ENCODE measurements around the gene TRIM10. TPM values are rescaled to one million over a fixed set of nuclear protein-coding genes. Genes with fewer than 3 reads are reported as not detected.

TRIM10 gene
- total and polyA plus RNA-seq, 2 donors = 0.16 to 0.57 TPM

- WGBS = 58% methylated on average over 27 of the region's 27 CpGs
- no peaks in the 10 kb centered on the region for H3K36me3 ChIP-seq (ENCODE audit: control insufficient read depth in 2 of 2, insufficient read depth in 2 of 2, low read length in 1 of 2)
- H3K9me3 ChIP-seq (ENCODE audit: control insufficient read depth in 2 of 2, insufficient read depth in 1 of 2, low read length in 1 of 2) = no peaks in the 10 kb centered on the region
- no peaks in the 10 kb centered on the region for H3K4me1 ChIP-seq (ENCODE audit: control insufficient read depth in 2 of 2, insufficient read depth in 2 of 2, low read length in 2 of 2)
- DNase-seq (ENCODE audit: low read depth in 6 of 9, low spot score in 9 of 9) = no peak
- peaks cover 12 to 75% of the 10 kb centered on the region in 2 donors for H3K27me3 ChIP-seq (ENCODE audit: control insufficient read depth in 2 of 2, insufficient read depth in 1 of 2, low read length in 1 of 2)
- no peak overlapping the region for H3K27ac ChIP-seq (ENCODE audit: low read depth in 1 of 2, low read length in 1 of 2)
- H3K4me3 ChIP-seq (ENCODE audit: low read length in 2 of 2) = no peak overlapping the region
Measured at GRCh38 chr6:30111266-30111856, 49.6 kb downstream of the TRIM10 start.

- peaks cover 33 to 92% of the 10 kb centered on the region in 2 donors for H3K27me3 ChIP-seq (ENCODE audit: control insufficient read depth in 2 of 2, insufficient read depth in 1 of 2, low read length in 1 of 2)
- peaks cover 0 to 6% of the 10 kb centered on the region in 2 donors for H3K9me3 ChIP-seq (ENCODE audit: control insufficient read depth in 2 of 2, insufficient read depth in 1 of 2, low read length in 1 of 2)
- H3K36me3 ChIP-seq (ENCODE audit: control insufficient read depth in 2 of 2, insufficient read depth in 2 of 2, low read length in 1 of 2) = no peaks in the 10 kb centered on the region
- H3K4me3 ChIP-seq (ENCODE audit: low read length in 2 of 2) = no peak overlapping the region
- DNase-seq (ENCODE audit: low read depth in 6 of 9, low spot score in 9 of 9) = no peak
- no peak overlapping the region for H3K27ac ChIP-seq (ENCODE audit: low read depth in 1 of 2, low read length in 1 of 2)
- WGBS = 87% methylated on average over 2 of the region's 2 CpGs
- H3K4me1 ChIP-seq (ENCODE audit: control insufficient read depth in 2 of 2, insufficient read depth in 2 of 2, low read length in 2 of 2) = peaks cover 18 to 35% of the 10 kb centered on the region in 2 donors
Measured at GRCh38 chr6:30104661-30105060, 56.4 kb downstream of the TRIM10 start.

- peak overlapping the region; percentile 35 to 46 for H3K4me3 ChIP-seq (ENCODE audit: low read length in 2 of 2)
- 52% methylated on average over 3 of the region's 3 CpGs for WGBS
- H3K4me1 ChIP-seq (ENCODE audit: control insufficient read depth in 2 of 2, insufficient read depth in 2 of 2, low read length in 2 of 2) = peaks cover 18 to 35% of the 10 kb centered on the region in 2 donors
- peaks cover 0 to 6% of the 10 kb centered on the region in 2 donors for H3K9me3 ChIP-seq (ENCODE audit: control insufficient read depth in 2 of 2, insufficient read depth in 1 of 2, low read length in 1 of 2)
- H3K36me3 ChIP-seq (ENCODE audit: control insufficient read depth in 2 of 2, insufficient read depth in 2 of 2, low read length in 1 of 2) = no peaks in the 10 kb centered on the region
- H3K27me3 ChIP-seq (ENCODE audit: control insufficient read depth in 2 of 2, insufficient read depth in 1 of 2, low read length in 1 of 2) = peaks cover 37 to 92% of the 10 kb centered on the region in 2 donors
- no peak overlapping the region for H3K27ac ChIP-seq (ENCODE audit: low read depth in 1 of 2, low read length in 1 of 2)
- DNase-seq (ENCODE audit: low read depth in 6 of 9, low spot score in 9 of 9) = no peak
Measured at GRCh38 chr6:30103872-30104179, 57.2 kb downstream of the TRIM10 start.

- 2% methylated on average over 36 of the region's 36 CpGs for WGBS
- Histone ChIP-seq H3K36me3 (ENCODE audit: control insufficient read depth in 2 of 2, insufficient read depth in 2 of 2, low read length in 1 of 2) (no peaks in the 10 kb centered on the region), H3K27ac (ENCODE audit: low read depth in 1 of 2, low read length in 1 of 2) (no peak overlapping the region), H3K9me3 (ENCODE audit: control insufficient read depth in 2 of 2, insufficient read depth in 1 of 2, low read length in 1 of 2) (peaks cover 0 to 6% of the 10 kb centered on the region in 2 donors), H3K4me3 (ENCODE audit: low read length in 2 of 2) (peak overlapping the region; percentile 35 to 46), H3K4me1 (ENCODE audit: control insufficient read depth in 2 of 2, insufficient read depth in 2 of 2, low read length in 2 of 2) (peaks cover 18 to 41% of the 10 kb centered on the region in 2 donors), H3K27me3 (ENCODE audit: control insufficient read depth in 2 of 2, insufficient read depth in 1 of 2, low read length in 1 of 2) (peaks cover 41 to 93% of the 10 kb centered on the region in 2 donors)
- peak; percentile 64 to 95 (median 82) for DNase-seq (ENCODE audit: low read depth in 6 of 9, low spot score in 9 of 9)
Measured at GRCh38 chr6:30102970-30103871, 57.8 kb downstream of the TRIM10 start.

- Histone ChIP-seq H3K36me3 (ENCODE audit: control insufficient read depth in 2 of 2, insufficient read depth in 2 of 2, low read length in 1 of 2) (no peaks in the 10 kb centered on the region), H3K9me3 (ENCODE audit: control insufficient read depth in 2 of 2, insufficient read depth in 1 of 2, low read length in 1 of 2) (peaks cover 0 to 6% of the 10 kb centered on the region in 2 donors), H3K27me3 (ENCODE audit: control insufficient read depth in 2 of 2, insufficient read depth in 1 of 2, low read length in 1 of 2) (peaks cover 41 to 94% of the 10 kb centered on the region in 2 donors), H3K4me3 (ENCODE audit: low read length in 2 of 2) (peak overlapping the region; percentile 17 to 48), H3K27ac (ENCODE audit: low read depth in 1 of 2, low read length in 1 of 2) (no peak overlapping the region), H3K4me1 (ENCODE audit: control insufficient read depth in 2 of 2, insufficient read depth in 2 of 2, low read length in 2 of 2) (peaks cover 18 to 47% of the 10 kb centered on the region in 2 donors)
- no peak for DNase-seq (ENCODE audit: low read depth in 6 of 9, low spot score in 9 of 9)
- whole genome bisulfite sequencing = 61% methylated on average over 15 of the region's 15 CpGs
Measured at GRCh38 chr6:30102414-30102969, 58.5 kb downstream of the TRIM10 start.

Other genes with a start within 250 kb of the TRIM10 start
- 741 TPM for gene HLA-A, start 218.7 kb downstream of the TRIM10 start, total RNA-seq
- gene HLA-A, start 218.7 kb downstream of the TRIM10 start, polyA plus RNA-seq = 1,655 TPM
- 95.9 TPM for gene POLR1H, start 99.9 kb downstream of the TRIM10 start, total RNA-seq
- gene POLR1H, start 99.9 kb downstream of the TRIM10 start, polyA plus RNA-seq = 91.0 TPM
- 32.8 TPM for gene PPP1R11, start 94.0 kb downstream of the TRIM10 start, total RNA-seq
- 50.5 TPM for gene PPP1R11, start 94.0 kb downstream of the TRIM10 start, polyA plus RNA-seq
- gene RNF39, start 85.4 kb downstream of the TRIM10 start, total RNA-seq = 0.19 TPM
- gene RNF39, start 85.4 kb downstream of the TRIM10 start, polyA plus RNA-seq = 2.0 TPM
- gene TRIM31, start 48.1 kb downstream of the TRIM10 start, total RNA-seq = 0.28 TPM
- gene TRIM31, start 48.1 kb downstream of the TRIM10 start, polyA plus RNA-seq = 1.4 TPM
- gene TRIM40, start 25.1 kb downstream of the TRIM10 start, total RNA-seq = 0.09 TPM
- gene TRIM40, start 25.1 kb downstream of the TRIM10 start, polyA plus RNA-seq = 0.16 TPM
- 0.19 TPM for gene TRIM15, start 2.3 kb upstream of the TRIM10 start, total RNA-seq
- gene TRIM15, start 2.3 kb upstream of the TRIM10 start, polyA plus RNA-seq = 0.59 TPM
- gene TRIM26, start 52.2 kb upstream of the TRIM10 start, total RNA-seq = 19.7 TPM
- 31.3 TPM for gene TRIM26, start 52.2 kb upstream of the TRIM10 start, polyA plus RNA-seq
- 7.2 TPM for gene TRIM39, start 165.7 kb upstream of the TRIM10 start, total RNA-seq
- 12.7 TPM for gene TRIM39, start 165.7 kb upstream of the TRIM10 start, polyA plus RNA-seq
- 35.4 TPM for gene RPP21, start 183.9 kb upstream of the TRIM10 start, total RNA-seq
- 76.2 TPM for gene RPP21, start 183.9 kb upstream of the TRIM10 start, polyA plus RNA-seq

Measured in thymus (tissue), 11 donors.